Fibroblast of skin of right quadriceps (primary cell): ENCODE measurements around the gene RRAGD.

ENCODE experiments used
- DNase-seq: peaks from one replicate; pipeline ENCODE4 v3.0.0-alpha.2; 2013

RRAGD gene

DNA sequence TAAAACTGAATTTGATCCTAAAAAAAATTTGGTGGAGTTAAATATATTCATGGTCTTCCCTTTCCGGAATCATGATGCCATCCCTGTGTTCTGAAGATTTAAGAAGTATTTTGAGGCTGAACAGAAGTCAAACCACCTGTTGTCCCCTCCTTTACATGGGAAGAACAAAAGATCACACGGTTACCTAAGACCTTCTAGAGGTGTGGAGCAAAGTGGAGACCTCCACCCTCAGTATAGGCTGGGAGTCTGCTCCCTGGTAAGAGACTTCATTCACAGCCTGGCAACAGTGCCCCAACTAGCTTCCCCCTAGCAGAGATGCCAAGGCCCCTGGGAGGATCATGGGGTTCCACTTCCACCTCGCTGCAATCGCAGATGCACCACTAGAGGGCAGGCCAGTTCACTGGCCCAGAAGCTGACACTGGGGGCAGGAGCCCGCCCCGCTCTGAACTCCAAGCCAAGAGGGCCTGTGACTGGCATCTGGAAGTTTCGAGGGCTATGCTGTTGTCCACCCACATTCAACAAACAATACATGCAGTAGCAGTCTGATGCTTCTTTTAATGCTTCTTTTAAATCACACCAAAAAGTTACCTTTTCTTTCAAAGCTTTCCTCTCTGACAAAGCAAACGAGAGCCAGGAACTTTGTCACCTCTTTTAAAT, 40.1 kb downstream of the RRAGD start:
- peak; percentile 32 for DNase-seq

DNA sequence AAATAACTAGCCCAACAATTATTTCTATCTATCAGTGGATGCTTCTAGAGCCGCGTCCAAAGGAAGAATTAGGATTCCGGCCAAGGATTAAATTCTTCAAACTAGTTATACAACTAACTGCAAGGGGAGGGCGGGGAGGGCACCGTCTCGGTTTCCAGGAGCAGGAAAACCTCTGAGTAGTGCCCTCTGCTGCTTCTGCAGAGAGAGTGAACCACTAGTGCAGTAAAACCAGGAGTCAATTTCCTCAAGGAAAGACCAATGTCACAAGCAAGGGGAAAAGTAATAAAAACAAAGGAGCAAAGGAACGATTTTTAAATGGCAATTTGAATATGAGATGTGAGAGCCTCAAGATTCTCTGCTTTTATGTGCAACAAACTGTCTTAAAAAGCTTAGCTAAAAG, 43.1 kb downstream of the RRAGD start:
- DNase-seq: peak; percentile 22

DNA sequence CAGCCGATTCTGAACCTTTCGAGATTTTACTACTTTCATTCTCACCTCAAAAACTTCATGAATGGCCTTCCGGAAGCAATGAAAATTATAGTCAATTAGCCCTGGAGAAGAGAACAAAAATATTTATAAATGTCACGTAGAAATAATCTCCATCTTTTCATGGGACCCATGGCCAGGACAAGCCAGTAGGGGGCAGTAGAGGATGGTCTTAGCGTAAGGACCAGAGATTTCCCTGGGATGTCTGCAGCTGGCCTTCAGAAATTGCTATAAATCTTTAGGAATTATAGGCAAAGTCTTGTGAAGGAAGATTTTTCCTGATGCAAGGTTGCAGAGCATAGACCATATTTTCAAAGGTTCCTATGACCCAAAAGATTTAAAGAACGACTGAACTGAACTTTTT, 44.0 kb downstream of the RRAGD start:
- DNase-seq: peak; percentile 31

DNA sequence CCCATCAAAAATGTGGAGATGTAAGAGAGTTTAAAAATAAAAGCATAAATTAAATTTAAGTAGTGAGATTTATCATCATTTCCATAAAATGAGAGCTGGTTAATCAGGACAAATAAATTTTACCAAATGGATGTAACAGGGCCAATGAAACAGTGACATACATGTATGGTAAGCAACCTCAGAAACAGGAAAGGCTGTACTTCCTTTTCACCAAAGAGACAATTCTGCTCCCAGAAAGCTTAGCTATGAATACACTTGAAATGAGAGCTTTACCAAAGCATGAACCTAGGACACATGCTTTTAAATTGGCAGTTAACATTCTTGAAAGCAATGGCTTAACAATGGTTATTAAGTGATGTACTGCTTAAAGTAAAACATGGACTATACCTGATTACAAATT, 47.5 kb downstream of the RRAGD start:
- DNase-seq: no peak

DNA sequence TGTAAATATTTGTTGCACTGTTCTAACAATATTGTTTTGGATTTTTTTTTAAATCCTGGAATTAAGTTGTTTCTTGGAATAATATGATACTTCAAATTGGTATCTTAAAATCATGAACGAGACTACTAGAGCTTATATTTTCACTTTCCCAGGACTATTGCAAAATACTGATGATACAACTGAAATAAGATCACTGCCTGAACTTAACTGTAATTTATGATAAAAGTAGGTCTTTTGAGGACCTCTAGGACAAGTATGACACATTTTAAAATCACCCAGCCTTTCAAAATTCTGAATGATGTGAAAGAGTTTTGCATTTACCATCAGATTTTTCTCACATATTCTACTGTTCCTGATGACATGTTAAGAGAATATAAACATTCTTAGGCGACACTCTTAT, 50.9 kb downstream of the RRAGD start:
- no peak for DNase-seq

DNA sequence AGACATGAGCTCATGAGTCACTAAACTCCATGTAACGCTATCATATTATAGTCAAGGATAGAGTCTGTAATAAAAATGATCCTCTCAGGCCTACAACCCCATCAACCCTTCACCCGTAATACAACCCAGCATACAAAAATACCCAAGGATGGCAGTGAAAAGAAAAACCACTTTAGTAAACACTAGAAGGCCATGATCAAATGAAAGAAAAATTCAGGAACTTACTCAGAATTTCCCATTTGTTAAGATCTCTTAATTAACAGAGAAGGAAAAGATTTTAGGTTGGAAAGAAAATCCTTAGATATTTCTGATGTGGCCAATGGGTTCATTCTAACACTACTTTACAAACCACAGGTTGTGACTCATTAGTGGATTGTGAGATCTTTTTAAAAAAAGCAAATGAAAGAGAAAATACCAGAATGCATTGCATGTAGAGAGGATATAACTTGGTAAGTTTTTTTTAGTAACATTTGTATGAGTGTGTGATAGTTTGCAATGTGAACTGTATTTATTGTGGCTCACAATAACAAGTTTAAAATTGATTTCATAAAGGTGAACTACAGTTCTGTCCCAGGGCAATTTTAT, 51.6 kb downstream of the RRAGD start:
- peak; percentile 82 for DNase-seq

DNA sequence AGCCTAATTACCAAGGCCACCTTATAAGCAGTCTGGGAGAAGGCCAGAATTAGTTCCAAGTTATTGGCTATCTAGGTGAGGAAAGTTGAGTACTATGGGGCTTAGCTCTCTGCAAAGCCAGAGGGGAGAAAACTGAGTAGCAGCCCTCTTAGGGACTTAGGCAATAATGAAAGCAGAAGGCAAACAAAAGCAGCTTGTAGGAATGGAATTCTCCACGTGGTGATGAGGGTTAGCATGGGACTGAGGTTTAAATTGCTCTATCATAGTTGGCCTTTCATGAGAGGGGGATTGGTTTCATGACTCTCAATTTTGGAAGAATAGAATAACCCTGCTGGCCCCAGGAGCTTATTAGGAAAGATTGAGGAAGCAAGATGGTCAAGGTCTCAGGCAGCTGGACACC, 52.5 kb downstream of the RRAGD start:
- DNase-seq: no peak

DNA sequence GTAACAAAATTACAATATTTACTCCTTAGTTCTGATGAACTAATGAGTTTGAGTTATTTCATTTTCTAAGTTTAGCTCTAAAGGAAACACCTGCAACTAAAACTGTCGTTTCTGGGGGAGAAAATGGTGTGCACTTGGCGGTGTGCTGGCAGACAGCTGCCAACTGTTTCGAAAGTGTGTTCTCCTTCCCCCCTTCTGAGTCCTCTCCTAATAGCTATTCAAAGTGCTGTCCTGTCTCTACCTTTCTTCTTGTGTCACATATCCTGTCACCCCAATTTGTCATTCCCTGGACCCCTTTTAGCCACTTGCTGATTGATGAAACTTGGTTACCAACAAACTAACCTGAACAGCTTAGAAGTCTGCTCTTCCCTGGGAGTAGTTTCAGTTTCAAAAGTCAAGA, 54.7 kb downstream of the RRAGD start:
- DNase-seq: no peak

DNA sequence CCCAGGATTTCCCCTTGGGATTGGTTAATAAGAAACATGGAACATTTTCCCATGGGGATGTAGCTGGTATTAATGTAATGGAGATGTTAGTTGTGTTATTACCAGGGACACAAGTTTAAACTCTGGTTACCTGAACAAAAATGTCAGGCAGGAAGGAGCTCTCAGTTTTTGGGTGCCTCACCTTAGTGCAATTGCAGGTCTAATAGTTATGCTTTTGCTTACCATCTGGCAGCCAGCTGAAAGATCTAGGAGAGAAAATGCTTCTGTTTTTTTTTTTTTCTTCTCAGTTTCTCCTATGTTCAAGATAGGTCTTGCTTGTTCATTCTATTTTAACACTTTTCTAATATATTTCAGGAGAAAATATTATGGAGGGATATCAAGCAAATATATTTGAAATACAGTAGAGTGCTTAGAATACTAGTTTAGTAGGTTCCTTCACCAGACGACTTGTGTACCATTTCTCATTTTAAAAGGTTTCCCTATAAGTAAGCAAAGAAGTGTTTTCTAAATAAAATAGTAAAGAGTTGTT, 55.4 kb downstream of the RRAGD start:
- DNase-seq: no peak

DNA sequence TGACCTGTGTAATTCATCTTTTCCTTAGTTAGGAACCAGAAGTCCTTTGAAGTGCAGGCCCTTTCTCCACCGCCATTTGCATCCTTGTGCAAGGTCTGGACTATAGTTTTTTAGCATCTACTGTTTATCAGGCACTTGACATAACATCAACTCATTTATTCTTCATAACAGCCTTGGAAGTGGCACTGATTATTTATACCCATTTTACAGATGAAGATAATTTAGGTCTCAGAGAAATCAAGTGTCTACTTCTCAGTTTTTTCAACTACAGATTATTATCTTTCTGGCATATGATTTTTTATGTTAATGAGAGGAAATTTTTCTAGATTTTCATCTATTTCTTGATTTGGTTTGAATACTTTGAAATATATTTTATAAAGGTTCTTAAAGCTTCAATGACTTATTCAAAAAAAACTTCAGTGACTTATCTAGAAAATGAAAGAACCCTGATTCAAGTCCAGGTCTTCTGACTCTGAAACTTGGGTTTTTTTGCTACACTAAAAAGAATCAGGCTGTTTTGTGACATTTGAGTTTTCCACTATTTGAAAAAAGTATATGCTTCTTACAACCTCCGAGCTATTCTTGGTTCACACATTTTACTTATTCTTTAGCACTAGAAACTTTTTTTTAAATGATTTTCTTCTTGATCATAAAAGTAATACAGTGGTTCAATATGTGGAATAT, 56.4 kb downstream of the RRAGD start:
- DNase-seq: no peak

DNA sequence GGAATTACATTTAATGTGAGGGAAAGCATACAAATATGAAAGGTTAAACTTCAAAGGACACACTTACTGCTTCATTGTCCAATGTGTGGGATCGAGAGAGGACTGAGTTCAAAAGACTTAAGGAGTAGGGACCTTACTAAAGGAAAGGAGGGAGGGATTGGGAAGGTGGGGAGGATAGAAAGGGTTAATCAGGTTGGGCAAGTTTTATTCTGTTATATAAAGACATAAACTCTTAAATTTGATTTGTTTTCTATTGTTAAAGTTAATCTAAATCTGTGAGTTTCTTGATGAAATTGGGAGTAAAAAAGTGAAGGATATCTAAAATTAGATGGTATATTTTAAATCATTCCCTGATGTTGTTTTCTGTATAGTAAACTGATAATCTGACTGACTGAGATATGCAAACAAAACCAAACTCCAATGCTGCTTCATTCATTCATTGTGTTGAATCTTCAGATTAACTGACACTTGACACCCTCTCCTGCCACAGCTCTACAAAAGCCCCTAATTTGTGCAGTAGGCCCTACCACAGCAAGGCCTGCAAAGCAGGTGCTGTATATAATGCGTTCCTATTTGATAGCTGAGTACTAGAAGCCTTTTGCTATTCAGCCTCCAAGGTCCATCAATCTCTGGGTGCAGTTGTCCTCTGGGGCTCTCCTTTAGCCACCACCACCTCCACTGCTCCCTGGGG, 58.2 kb downstream of the RRAGD start:
- no peak for DNase-seq

DNA sequence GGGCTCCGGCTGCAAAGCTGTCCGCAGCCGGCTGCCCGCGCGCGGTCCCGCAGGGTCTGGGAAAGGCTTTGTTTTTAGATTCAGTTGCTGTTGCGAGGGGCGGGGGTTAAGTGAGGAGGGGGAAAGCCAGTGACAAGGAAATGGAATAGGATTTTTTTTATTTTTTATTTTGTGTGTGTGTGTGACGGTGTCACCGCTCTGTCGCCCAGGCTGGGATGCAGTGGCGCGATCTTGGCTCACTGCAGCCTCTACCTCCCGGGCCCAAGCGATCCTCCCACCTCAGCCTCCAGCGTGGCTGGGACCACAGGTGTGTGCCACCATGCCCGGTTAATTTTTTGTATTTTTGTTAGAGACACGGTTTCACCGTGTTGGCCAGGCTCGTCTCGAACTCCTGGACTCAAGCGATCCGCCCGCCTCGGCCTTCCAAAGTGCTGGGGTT, 58.9 kb downstream of the RRAGD start:
- DNase-seq: no peak

DNA sequence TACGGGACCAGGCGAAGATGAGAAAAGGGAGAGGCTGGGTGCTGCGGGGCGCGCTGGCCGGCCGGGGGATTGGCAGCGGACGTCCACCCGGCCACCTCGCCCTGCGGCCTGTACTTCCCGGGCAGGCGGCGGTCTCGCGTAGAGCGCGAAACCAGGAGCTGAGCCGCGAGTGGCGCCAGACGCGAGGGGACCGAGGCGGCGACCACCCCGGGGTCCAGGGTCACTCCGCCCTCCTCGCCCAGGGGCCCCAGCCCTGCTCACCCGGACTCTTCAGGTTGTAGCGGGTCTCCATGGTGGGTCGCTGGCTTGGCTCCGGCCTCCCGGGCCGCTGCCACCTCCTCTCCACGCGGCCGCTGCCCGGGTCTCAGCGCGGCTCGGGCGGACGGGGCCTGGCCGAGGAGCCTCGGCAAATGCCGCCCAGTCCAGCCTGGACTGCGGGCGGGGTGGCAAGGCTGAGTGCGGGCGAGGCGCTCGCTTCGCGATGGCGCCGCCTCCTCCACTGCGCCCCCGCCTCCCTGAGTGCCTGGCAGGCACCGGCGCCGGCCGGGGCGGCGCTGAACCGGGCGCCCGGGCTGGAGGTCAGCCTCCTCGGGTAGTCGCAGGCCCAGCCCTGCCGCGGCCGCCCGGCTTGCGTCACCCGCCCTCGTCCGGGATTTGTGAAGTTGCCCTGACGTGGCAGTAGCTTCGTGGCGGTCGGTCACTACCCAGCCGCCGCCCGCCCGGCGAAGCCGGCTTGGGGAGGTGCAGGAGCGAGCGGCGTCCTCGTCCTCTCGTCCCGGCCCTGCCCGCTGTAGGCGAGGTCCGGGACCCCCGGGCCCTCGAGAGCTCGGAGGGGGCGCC, 59.6 kb downstream of the RRAGD start, which contains the start of gene UBE2J1:
Gene UBE2J1, minus strand, starts transcription at position 445 of the 840 bp plus-strand sequence. Its CDS starts 153 bp downstream, at position 292.
- peak; percentile 93 for DNase-seq

DNA sequence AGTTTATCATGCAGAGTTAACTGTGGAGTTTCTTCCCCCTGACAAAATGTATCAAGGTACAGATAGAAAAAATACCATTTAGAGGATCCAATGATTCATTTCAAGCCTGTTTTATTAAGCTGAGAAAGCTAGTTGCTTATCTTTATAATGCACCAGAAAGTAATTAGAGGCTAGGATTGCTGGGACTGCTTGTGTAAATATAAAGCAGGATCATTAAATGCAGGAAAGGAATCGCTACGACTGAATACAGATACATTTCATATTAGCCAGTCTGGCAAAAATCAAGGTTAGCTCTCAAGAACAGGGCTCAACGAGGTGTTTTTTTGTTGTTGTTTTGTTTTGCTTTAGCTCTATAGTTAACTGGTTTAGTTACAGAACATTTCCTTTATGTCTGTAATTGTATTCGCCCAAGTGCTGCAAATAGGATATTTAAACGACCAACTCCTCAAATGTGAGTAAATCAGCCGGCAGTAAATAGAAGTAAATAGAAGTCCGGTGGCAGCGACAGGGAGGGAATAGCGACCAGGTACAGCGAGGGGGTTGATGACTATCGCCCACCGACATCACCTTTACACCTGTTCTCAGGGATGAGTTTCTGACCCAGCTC, 60.3 kb downstream of the RRAGD start:
- no peak for DNase-seq

DNA sequence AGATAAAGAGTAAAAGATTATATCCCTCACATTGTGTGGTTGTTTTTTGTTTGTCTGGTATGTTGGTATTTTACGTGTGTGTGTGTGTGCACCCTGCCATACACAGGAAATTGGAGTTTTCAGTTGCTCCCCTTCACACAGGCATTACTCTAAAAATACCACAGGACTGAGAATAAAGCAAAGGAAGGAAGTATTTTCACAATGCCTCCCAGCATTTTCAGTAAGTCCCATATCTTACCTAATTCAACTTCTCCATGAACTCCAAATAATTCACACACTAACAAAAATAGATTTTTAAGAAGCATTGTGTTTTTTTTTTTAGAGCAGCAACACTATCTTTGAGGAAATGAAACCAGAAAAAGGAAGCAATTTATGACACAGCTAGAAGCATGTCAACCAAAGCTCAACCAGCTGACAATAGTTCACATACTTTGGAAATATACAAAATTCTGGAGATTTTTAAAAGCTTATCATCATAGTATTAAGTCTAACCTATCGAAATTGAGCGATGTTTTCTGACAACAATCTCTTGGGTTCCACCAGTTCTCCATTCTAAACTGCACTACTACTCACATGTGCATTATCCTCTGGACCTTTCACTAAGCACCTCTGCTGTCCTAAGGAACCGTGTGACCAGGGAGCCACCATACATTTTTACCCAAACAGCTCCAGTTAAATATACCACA, 61.6 kb downstream of the RRAGD start:
- DNase-seq: peak; percentile 27

DNA sequence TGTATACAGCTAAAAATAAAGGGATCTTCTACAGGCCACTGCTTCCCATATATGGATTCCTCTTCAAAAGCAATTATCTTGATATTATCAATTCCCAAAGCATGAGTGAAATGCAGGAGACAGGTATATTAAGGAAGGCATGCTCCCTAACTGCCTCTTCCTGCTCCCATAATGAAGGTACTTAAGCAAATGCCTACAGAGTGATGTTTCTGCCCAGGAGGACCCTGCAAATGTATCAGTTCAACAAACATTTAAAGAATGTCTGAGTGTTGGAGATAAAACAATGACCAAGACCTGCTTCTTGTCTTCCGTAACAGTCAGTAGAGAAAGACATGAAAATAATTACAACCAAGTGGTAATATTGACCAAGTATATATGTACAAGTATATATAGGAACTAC, 63.7 kb downstream of the RRAGD start:
- peak; percentile 15 for DNase-seq

DNA sequence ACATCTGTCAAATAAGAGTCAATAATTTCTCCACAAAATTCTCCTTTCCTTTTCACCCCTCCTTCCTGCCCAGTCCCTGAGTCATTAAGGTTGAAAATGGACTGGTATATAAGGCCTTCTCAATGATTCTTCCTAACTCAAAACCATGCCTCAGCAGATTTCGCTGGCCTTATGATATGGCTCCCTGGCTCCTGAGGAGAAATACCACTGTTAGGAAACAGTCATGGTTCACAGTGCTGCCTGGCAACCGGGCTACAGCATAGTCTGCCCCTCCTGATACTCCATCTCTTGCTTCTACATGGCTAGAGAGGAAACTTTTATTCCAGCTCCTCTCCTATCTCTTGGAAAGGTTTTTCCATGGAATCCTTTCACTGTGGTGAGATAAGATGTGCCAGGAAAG, 64.2 kb downstream of the RRAGD start:
- peak; percentile 6 for DNase-seq

DNA sequence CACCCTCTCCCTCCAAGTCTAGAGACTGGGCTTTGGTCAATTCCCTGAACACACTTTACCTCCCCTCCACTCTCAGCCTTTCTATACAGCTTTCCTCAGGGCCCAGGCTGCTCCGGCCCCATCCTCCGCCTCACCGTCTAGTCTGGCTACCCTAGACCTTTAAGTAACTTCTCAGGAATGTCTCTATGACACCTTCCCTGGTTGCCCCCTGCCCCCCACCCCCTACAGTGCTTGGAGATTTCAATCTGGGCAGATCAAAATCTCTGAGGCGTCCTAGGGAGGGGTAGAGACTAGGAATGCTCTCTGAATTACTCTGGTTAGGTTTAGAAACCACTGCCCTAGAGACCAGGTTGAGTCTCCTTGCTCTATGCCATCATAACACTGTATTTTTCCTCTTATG, 65.6 kb downstream of the RRAGD start:
- peak; percentile 28 for DNase-seq

DNA sequence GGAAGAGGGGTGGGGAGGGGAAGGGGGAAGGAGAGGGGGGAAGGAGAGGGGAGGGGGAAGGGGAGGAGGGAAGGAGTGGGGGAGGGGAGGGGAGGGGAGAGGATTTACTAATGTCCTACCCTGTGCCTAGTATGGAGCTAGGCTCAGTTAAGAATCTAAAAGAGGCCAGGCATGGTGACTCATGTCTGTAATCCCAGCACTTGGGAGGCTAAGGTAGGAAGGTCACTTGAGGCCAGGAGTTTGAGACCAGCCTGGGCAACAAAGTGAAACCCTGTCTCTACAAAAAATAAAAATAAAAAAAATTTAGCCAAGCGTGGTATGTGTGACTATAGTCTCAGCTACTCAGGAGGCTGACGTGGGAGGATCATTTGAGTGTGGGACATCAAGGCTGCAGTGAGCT, 72.5 kb downstream of the RRAGD start:
- DNase-seq: no peak

DNA sequence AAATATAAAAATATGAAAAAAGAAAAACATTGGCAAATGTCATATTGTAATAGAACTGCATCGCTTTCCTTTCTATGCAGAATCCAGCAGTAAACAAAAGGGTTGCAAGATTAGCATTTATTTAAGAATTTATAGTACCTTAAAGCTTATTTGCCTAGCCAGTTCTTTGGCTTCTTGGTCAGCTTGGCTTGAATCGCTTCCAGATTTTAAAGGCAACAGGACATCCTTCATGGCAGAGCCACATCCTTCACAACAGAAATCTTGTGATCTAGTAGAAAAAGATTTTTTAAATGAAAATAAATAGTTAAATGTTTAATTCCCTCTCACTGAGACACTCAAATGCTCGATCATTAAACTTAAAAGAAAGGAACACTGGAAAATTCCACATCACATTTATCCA, 76.9 kb downstream of the RRAGD start:
- no peak for DNase-seq

DNA sequence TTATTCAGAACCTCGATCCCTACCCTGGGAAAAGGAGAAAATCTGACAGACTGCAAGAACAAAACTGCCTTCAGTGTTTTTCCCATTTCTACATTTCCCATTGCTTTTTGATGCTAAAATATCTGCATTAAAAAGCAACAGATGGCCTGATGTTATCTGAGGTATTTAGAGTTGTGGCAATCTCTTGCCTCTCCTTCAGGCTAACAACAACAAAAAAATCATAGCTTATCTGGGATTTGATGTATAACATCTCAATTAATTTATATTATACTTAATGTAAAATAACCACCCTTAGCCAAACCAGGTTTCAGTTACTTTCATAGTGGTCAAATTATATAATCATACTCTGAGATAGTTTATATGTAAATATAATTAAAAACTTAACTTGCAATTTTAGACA, 81.2 kb downstream of the RRAGD start:
- DNase-seq: no peak
